DOHH2 (cell line): ENCODE results near the gene CTNS.

Experiments
- CTCF ChIP-seq: fragments of 200-600 bp; sonication (generic); IDR thresholded peaks from one replicate; pipeline ENCODE4 v1.5.1; 2014; ENCODE audit warnings: antibody characterized with exemption, mild to moderate bottlenecking, low read depth, low read length; ENCODE audit not compliant: poor library complexity, severe bottlenecking
- EZH2phosphoT487 ChIP-seq: fragments of 200-600 bp; sonication (generic); IDR thresholded peaks from 2 replicates; pipeline ENCODE4 v1.6.1; 2017; ENCODE audit warnings: borderline replicate concordance, mild to moderate bottlenecking, antibody characterized with exemption, low read length, moderate library complexity, mixed read lengths

GRCh38 chr17:3665834-3666233, 29.3 kb downstream of the CTNS start:
- TF ChIP-seq CTCF, result no peak
- no peak for TF ChIP-seq EZH2phosphoT487
